GM19193 (cell line): ENCODE data around the gene NECAP2.

Experiments used
- POLR2A ChIP-seq: IDR thresholded peaks from 4 replicates; pipeline ENCODE4 v1.6.1; 2011; ENCODE audit not compliant: insufficient read depth, insufficient read length; ENCODE audit errors: extremely low read depth

NECAP2 gene

GRCh38 chr1:16418823-16419425 is 21.6 kb upstream of the NECAP2 start:
- TF ChIP-seq POLR2A = no peak

- TF ChIP-seq POLR2A = no peak
Measured at GRCh38 chr1:16420424-16421118, 20.0 kb upstream of the NECAP2 start.

- TF ChIP-seq POLR2A = no peak
Measured at GRCh38 chr1:16421201-16421600, 19.3 kb upstream of the NECAP2 start.

- TF ChIP-seq POLR2A = no peak
Measured at GRCh38 chr1:16422041-16422440, 18.5 kb upstream of the NECAP2 start.

- no peak for TF ChIP-seq POLR2A
Measured at GRCh38 chr1:16425125-16426025, 15.1 kb upstream of the NECAP2 start.

- no peak for TF ChIP-seq POLR2A
Measured at GRCh38 chr1:16430606-16431005, 9.9 kb upstream of the NECAP2 start.

- no peak for TF ChIP-seq POLR2A
Measured at GRCh38 chr1:16433030-16433429, 7.5 kb upstream of the NECAP2 start.

GRCh38 chr1:16434007-16434406 is 6.5 kb upstream of the NECAP2 start:
- no peak for TF ChIP-seq POLR2A

- no peak for TF ChIP-seq POLR2A
Measured at GRCh38 chr1:16434501-16434900, 6.0 kb upstream of the NECAP2 start.

GRCh38 chr1:16436946-16437474 is 3.5 kb upstream of the NECAP2 start, which contains the start of gene SPATA21:
Gene SPATA21, minus strand, starts transcription at chr1:16437424. Its CDS starts 6,053 bp downstream, at chr1:16431371.
- TF ChIP-seq POLR2A = no peak

GRCh38 chr1:16438516-16438915 is 2.0 kb upstream of the NECAP2 start:
- no peak for TF ChIP-seq POLR2A

GRCh38 chr1:16438924-16439323 is 1.6 kb upstream of the NECAP2 start:
- TF ChIP-seq POLR2A = no peak

GRCh38 chr1:16440131-16440469 is 424 bp upstream of the NECAP2 start:
- TF ChIP-seq POLR2A = no peak

- TF ChIP-seq POLR2A = no peak
Measured at GRCh38 chr1:16441282-16441665, 750 bp downstream of the NECAP2 start.

GRCh38 chr1:16442265-16442664 is 1.7 kb downstream of the NECAP2 start:
- no peak for TF ChIP-seq POLR2A
